HG03159 (cell line): ENCODE results near the gene CLDN1.
"Not testable (repeated sequence)": the region's sequence is repeated elsewhere in the genome, so short reads cannot be mapped to it uniquely, and the experiment has no call there.

Experiments used
- ATAC-seq: cut with Tn5 transposase; IDR thresholded peaks from one replicate; pipeline ENCODE4 v1.9.1; 2021; ENCODE audit warnings: mild to moderate bottlenecking, moderate library complexity; ENCODE audit not compliant: unreplicated experiment

The CLDN1 gene

GRCh38 chr3:190294030-190294429 is 28.2 kb downstream of the CLDN1 start:
- no peak for ATAC-seq

- ATAC-seq, result no peak
Measured at GRCh38 chr3:190293621-190294020, 28.6 kb downstream of the CLDN1 start.

- ATAC-seq, result no peak
Measured at GRCh38 chr3:190291994-190292584, 30.2 kb downstream of the CLDN1 start.

GRCh38 chr3:190289989-190290388 is 32.3 kb downstream of the CLDN1 start:
- no peak for ATAC-seq

GRCh38 chr3:190288836-190289235 is 33.4 kb downstream of the CLDN1 start:
- ATAC-seq, result no peak

- ATAC-seq, result no peak
Measured at GRCh38 chr3:190286014-190286413, 36.2 kb downstream of the CLDN1 start.

GRCh38 chr3:190281308-190282051 is 40.8 kb downstream of the CLDN1 start:
- ATAC-seq, result no peak

GRCh38 chr3:190279690-190280089 is 42.6 kb downstream of the CLDN1 start:
- no peak for ATAC-seq

- ATAC-seq, result no peak
Measured at GRCh38 chr3:190272747-190273146, 49.5 kb downstream of the CLDN1 start.

GRCh38 chr3:190269101-190269500 is 53.1 kb downstream of the CLDN1 start:
- ATAC-seq, result no peak

- not testable (repeated sequence) for ATAC-seq
Measured at GRCh38 chr3:190267464-190267863, 54.8 kb downstream of the CLDN1 start.

GRCh38 chr3:190266913-190267290 is 55.3 kb downstream of the CLDN1 start:
- no peak for ATAC-seq

- no peak for ATAC-seq
Measured at GRCh38 chr3:190266265-190266912, 55.9 kb downstream of the CLDN1 start.

GRCh38 chr3:190265796-190266195 is 56.5 kb downstream of the CLDN1 start:
- ATAC-seq, result no peak

GRCh38 chr3:190265126-190265525 is 57.1 kb downstream of the CLDN1 start:
- no peak for ATAC-seq

GRCh38 chr3:190261740-190262139 is 60.5 kb downstream of the CLDN1 start:
- ATAC-seq, result no peak

- no peak for ATAC-seq
Measured at GRCh38 chr3:190261015-190261414, 61.2 kb downstream of the CLDN1 start.

GRCh38 chr3:190260301-190260700 is 61.9 kb downstream of the CLDN1 start:
- ATAC-seq, result no peak

- ATAC-seq, result no peak
Measured at GRCh38 chr3:190258634-190259033, 63.6 kb downstream of the CLDN1 start.
